Ovary (tissue), 9 donors: ENCODE measurements around the gene FOXC2. TPM values are rescaled to one million over a fixed set of nuclear protein-coding genes. Genes with fewer than 3 reads are reported as not detected.

Source experiments
- DNase-seq, 5 donors: peaks; one replicate each; pipeline ENCODE4 v3.0.0-alpha.2; 2019 to 2020
- H3K27ac ChIP-seq, 2 donors: fragments of 200-600 bp; one replicate each; pipeline versions ENCODE4 v1.5.1 to v1.8.0; 2019 to 2022
- H3K27me3 ChIP-seq: fragments of 200-600 bp; one replicate; pipeline ENCODE4 v1.8.0; 2022
- H3K36me3 ChIP-seq: fragments of 200-600 bp; sonication (generic); one replicate; pipeline ENCODE4 v1.5.1; 2019
- H3K4me1 ChIP-seq: one replicate; pipeline ENCODE4 v1.8.1; 2013; ENCODE audit warnings: mild to moderate bottlenecking, moderate library complexity; ENCODE audit not compliant: insufficient read depth
- H3K4me3 ChIP-seq: fragments of 200-600 bp; sonication (generic); one replicate; pipeline ENCODE4 v1.5.1; 2017
- H3K9me3 ChIP-seq, 2 donors: fragments of 200-600 bp in 1 of 2; sonication (generic) in 1 of 2; one replicate each; pipeline versions ENCODE4 v1.5.1 to v1.8.1; 2013 to 2019; ENCODE audit warnings: mild to moderate bottlenecking in 1 of 2, moderate library complexity in 1 of 2
- EP300 ChIP-seq: sonication (generic); formaldehyde crosslinking; IDR thresholded peaks from one replicate; pipeline ENCODE4 v1.6.1; 2017; ENCODE audit warnings: antibody characterized with exemption
- POLR2A ChIP-seq: fragments of 450-650 bp; IDR thresholded peaks from one replicate; pipeline ENCODE4 v1.6.1; 2017; ENCODE audit warnings: antibody characterized with exemption, mild to moderate bottlenecking, moderate library complexity
- WGBS, 3 donors: extraction: QIAGEN DNeasy Blood & Tissue Kit in 1 of 3; methylation state at CpG; one replicate each; pipeline versions ENCODE4 v1.1.5 to v1.1.7; 2013 to 2017; 5-methylcytosine and 5-hydroxymethylcytosine counted together
- intact Hi-C, 4 donors: fragments of 100-400 bp; cut with DNase I; formaldehyde crosslinking; loops; one replicate each; pipeline versions ENCODE4 v1.11.0 to v1.15.1; 2022 to 2023
- polyA plus RNA-seq, 2 donors: library from polyadenylated mRNA; stranded (reverse); fragments of 200-250 nt in 1 of 2; fragments of 350-450 nt in 1 of 2; fragmentation: Illumina TruSeq in 1 of 2; extraction: RNeasy Lipid Tissue Mini Kit (QIAGEN cat#74804) in 1 of 2; gene quantifications; one replicate each; pipeline ENCODE4 v1.2.3, GENCODE V29; 2013 to 2014
- total RNA-seq, 7 donors: library from RNA; depleted of rRNA in 2 of 7; stranded (reverse); fragments of >200 nt in 2 of 7; fragmentation: NEBNext Ultra II Directional in 3 of 7; extraction: Animal tissue kit (Norgen Biotek cat#: 25700) in 3 of 7; gene quantifications; one replicate each; pipeline versions ENCODE4 v1.1.0 to v1.2.4, GENCODE V29; 2016 to 2023
- TF ChIP-seq, protein P1 (sequence below), 3 donors: fragments of 450-650 bp in 2 of 3; fragments of 200-600 bp in 1 of 3; IDR thresholded peaks; one replicate each; pipeline versions ENCODE4 v1.5.1 to v1.8.0; 2016 to 2022; ENCODE audit warnings: antibody characterized with exemption in 3 of 3, mild to moderate bottlenecking in 1 of 3
- donor health status: DM: no; HTN: no; CAD: no; lungs with moderate emphysema.
- donor health status: DM: no; HTN: no; CAD: no.
- donor health status: Bipolar disorder and iron deficiency.
- donor health status: DM: yes; HTN: yes; CAD: no.
- donor health status: DM: no; HTN: no; CAD: no.
- donor health status: DM: yes; HTN: yes; CAD: no.

FOXC2 gene
- total and polyA plus RNA-seq, 9 donors: 0.10 to 2.5 (median 0.36) TPM

GRCh38 chr16:86598607-86599565, 32.3 kb downstream of the FOXC2 start:
- 45 to 48% (median 48%) methylated on average over 22 of the region's 22 CpGs for WGBS, 3 donors
- no peak for DNase-seq
- Histone ChIP-seq H3K9me3 (no peaks in the 10 kb centered on the region), H3K27ac (no peak overlapping the region), H3K36me3 (no peaks in the 10 kb centered on the region), H3K4me1 (no peaks in the 10 kb centered on the region), H3K27me3 (no peaks in the 10 kb centered on the region), H3K4me3 (no peak overlapping the region)
- intact Hi-C loops: loop anchor here in 1 of 4 donors (10.0 kb wide), 1 partner anchor 266 kb away; no protein-coding TSS in a partner anchor
- TF ChIP-seq POLR2A (no peak), EP300 (no peak)
- TF ChIP-seq, protein P1, sequence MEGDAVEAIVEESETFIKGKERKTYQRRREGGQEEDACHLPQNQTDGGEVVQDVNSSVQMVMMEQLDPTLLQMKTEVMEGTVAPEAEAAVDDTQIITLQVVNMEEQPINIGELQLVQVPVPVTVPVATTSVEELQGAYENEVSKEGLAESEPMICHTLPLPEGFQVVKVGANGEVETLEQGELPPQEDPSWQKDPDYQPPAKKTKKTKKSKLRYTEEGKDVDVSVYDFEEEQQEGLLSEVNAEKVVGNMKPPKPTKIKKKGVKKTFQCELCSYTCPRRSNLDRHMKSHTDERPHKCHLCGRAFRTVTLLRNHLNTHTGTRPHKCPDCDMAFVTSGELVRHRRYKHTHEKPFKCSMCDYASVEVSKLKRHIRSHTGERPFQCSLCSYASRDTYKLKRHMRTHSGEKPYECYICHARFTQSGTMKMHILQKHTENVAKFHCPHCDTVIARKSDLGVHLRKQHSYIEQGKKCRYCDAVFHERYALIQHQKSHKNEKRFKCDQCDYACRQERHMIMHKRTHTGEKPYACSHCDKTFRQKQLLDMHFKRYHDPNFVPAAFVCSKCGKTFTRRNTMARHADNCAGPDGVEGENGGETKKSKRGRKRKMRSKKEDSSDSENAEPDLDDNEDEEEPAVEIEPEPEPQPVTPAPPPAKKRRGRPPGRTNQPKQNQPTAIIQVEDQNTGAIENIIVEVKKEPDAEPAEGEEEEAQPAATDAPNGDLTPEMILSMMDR (IDR thresholded peaks at IDR 0.05): no peak

- Histone ChIP-seq H3K9me3 (no peaks in the 10 kb centered on the region), H3K4me3 (no peak overlapping the region), H3K36me3 (no peaks in the 10 kb centered on the region), H3K4me1 (no peaks in the 10 kb centered on the region), H3K27me3 (no peaks in the 10 kb centered on the region), H3K27ac (no peak overlapping the region)
- intact Hi-C loops: no loop called here
- DNase-seq: no peak
- TF ChIP-seq POLR2A (no peak), EP300 (no peak)
- TF ChIP-seq, protein P1 (IDR thresholded peaks at IDR 0.05): no peak
- 80 to 88% (median 87%) methylated on average over 2 of the region's 2 CpGs for WGBS, 3 donors
Observed at GRCh38 chr16:86601356-86601755, 34.7 kb downstream of the FOXC2 start.

- no peaks in the 10 kb centered on the region for H3K4me1 ChIP-seq
- H3K27me3 ChIP-seq: no peaks in the 10 kb centered on the region
- WGBS, 3 donors: 49 to 55% (median 53%) methylated on average over 4 of the region's 4 CpGs
- H3K9me3 ChIP-seq: no peaks in the 10 kb centered on the region
- DNase-seq: no peak
- intact Hi-C loops: no loop called here
- no peak overlapping the region for H3K4me3 ChIP-seq
- no peaks in the 10 kb centered on the region for H3K36me3 ChIP-seq
- H3K27ac ChIP-seq: no peak overlapping the region
- TF ChIP-seq EP300 (no peak), POLR2A (no peak)
- TF ChIP-seq, protein P1 (IDR thresholded peaks at IDR 0.05): no peak
Observed at GRCh38 chr16:86602521-86602920, 35.9 kb downstream of the FOXC2 start.

DNA sequence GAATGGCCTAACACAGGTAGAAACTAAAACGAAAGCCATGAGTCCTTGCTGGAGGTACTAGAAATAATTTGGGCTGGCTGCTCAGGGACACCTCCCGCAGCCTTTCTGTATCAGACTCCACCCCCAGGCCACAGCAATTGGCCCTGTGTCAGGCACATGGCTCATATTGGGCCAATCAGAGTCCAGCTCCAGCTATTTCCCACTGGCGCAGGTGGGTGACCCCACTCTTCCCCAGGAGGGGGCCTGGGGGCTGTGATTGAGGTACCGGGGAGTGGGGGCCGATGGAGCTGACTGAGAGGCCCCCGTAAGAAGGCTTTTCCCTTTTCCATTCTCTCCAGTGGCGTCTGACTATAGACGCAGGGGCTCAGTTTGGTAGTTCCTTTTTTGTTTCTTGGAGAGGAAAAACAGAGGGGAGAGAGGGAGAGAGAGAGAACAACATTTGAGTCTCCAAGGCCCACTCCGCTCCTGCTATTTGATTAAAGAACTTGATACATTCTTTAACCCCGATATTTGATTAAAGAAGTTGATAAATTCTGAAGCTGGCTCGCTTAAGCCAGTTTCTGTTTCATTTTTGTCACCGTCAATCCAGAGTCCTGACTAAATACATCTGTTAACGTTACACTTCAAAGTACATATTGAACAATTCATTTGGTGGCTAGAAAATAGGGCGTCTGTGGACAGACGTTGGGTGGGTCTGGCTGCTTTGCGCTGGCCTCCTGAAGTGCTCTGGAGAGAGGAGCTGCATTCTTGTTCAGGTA, 38.0 kb downstream of the FOXC2 start:
- WGBS, 3 donors: 86 to 89% (median 88%) methylated on average over 16 of the region's 16 CpGs
- no peaks in the 10 kb centered on the region for H3K36me3 ChIP-seq
- TF ChIP-seq EP300 (no peak), POLR2A (no peak)
- TF ChIP-seq, protein P1 (IDR thresholded peaks at IDR 0.05): no peak
- no peak overlapping the region for H3K27ac ChIP-seq
- intact Hi-C loops: no loop called here
- H3K27me3 ChIP-seq: no peaks in the 10 kb centered on the region
- no peaks in the 10 kb centered on the region for H3K4me1 ChIP-seq
- no peak overlapping the region for H3K4me3 ChIP-seq
- H3K9me3 ChIP-seq: no peaks in the 10 kb centered on the region
- no peak for DNase-seq
